K562 (cell line): ENCODE data around the gene FMN1.

Source experiments
- GABPB1 ChIP-seq: sonication (generic); formaldehyde crosslinking; IDR thresholded peaks from 2 replicates; pipeline ENCODE4 v1.8.0; 2022; ENCODE audit warnings: mild to moderate bottlenecking, missing genetic modification reagents
- HCFC1 ChIP-seq: IDR thresholded peaks from 2 replicates; pipeline ENCODE4 v1.6.1; 2012; ENCODE audit warnings: low read depth, low read length, improper control_type of control experiment
- ILF3 ChIP-seq: fragments of 450-650 bp; IDR thresholded peaks from 2 replicates; pipeline ENCODE4 v1.6.1; 2018; ENCODE audit warnings: antibody characterized with exemption, mild to moderate bottlenecking, moderate library complexity, borderline replicate concordance
- TARDBP ChIP-seq: fragments of 450-650 bp; IDR thresholded peaks from 2 replicates; pipeline ENCODE4 v1.6.1; 2016
- XRCC4 ChIP-seq: IDR thresholded peaks from one replicate; pipeline ENCODE4 v1.6.1; 2011; ENCODE audit not compliant: insufficient read depth, insufficient read length; ENCODE audit errors: extremely low read depth
- TF ChIP-seq, protein P1 (sequence below), 3 experiments: IDR thresholded peaks in 2 of 3; conservative IDR thresholded peaks in 1 of 3; 2 replicates each; pipeline ENCODE4 v1.5.1; 2011 to 2012; ENCODE audit warnings: low read length in 3 of 3, mild to moderate bottlenecking in 3 of 3, control low read depth in 2 of 3, improper control_type of control experiment in 1 of 3, inconsistent platforms in 1 of 3, low read depth in 1 of 3, mixed read lengths in 1 of 3, moderate library complexity in 1 of 3; ENCODE audit not compliant: insufficient read depth in 2 of 3
- TF ChIP-seq, protein P2 (sequence below): fragments of 250-450 bp; sonication (Bioruptor Pico); IDR thresholded peaks from 2 replicates; pipeline ENCODE4 v1.4.0; 2020; ENCODE audit warnings: mild to moderate bottlenecking, moderate library complexity

DNA sequence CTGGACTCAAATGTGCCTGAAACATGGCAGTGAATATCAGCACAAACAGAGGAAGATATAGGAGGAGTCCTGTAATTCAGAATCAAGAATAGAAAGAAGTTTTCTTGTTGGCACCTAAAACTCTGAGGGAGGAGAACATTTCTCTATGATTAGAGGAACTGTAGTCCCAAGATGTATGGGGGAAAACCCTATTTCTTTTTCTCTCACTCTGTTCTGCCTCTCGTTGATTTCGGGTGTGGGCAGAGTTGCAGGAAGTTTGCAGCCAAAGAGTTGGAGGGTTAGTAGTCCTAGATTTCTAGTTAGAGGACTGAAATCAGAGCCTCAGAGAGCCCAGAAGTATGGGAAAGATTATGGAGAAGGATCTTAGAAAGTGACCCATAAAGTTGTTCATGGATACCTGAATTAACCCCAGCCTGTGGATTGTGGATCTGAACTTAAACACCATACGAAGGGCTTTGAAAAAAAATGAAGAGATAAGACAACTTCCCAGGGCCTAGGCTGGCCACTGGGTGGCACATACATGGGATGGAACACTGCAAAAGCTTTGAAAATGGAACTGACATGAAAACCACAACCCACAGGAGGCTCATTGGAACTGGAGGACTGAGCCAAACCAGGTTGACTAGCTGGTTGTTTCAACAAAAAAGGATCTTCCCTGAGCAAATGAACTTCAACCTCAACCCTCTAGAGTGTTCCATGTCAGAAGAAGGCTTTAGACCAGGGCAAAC is 34.6 kb downstream of the FMN1 start:
- no peak for TF ChIP-seq ILF3
- TF ChIP-seq GABPB1 (CRISPR knock-in tag), result no peak
- TF ChIP-seq, protein P1, sequence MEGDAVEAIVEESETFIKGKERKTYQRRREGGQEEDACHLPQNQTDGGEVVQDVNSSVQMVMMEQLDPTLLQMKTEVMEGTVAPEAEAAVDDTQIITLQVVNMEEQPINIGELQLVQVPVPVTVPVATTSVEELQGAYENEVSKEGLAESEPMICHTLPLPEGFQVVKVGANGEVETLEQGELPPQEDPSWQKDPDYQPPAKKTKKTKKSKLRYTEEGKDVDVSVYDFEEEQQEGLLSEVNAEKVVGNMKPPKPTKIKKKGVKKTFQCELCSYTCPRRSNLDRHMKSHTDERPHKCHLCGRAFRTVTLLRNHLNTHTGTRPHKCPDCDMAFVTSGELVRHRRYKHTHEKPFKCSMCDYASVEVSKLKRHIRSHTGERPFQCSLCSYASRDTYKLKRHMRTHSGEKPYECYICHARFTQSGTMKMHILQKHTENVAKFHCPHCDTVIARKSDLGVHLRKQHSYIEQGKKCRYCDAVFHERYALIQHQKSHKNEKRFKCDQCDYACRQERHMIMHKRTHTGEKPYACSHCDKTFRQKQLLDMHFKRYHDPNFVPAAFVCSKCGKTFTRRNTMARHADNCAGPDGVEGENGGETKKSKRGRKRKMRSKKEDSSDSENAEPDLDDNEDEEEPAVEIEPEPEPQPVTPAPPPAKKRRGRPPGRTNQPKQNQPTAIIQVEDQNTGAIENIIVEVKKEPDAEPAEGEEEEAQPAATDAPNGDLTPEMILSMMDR (IDR thresholded peaks at IDR 0.05 in 2 of 3, conservative IDR thresholded peaks at IDR 0.05 in 1 of 3; ENCODE audit: insufficient read depth in 2 of 3, low read depth in 1 of 3, low read length in 3 of 3), result no peak
- no peak for TF ChIP-seq XRCC4
- no peak for TF ChIP-seq TARDBP
- TF ChIP-seq, protein P2, sequence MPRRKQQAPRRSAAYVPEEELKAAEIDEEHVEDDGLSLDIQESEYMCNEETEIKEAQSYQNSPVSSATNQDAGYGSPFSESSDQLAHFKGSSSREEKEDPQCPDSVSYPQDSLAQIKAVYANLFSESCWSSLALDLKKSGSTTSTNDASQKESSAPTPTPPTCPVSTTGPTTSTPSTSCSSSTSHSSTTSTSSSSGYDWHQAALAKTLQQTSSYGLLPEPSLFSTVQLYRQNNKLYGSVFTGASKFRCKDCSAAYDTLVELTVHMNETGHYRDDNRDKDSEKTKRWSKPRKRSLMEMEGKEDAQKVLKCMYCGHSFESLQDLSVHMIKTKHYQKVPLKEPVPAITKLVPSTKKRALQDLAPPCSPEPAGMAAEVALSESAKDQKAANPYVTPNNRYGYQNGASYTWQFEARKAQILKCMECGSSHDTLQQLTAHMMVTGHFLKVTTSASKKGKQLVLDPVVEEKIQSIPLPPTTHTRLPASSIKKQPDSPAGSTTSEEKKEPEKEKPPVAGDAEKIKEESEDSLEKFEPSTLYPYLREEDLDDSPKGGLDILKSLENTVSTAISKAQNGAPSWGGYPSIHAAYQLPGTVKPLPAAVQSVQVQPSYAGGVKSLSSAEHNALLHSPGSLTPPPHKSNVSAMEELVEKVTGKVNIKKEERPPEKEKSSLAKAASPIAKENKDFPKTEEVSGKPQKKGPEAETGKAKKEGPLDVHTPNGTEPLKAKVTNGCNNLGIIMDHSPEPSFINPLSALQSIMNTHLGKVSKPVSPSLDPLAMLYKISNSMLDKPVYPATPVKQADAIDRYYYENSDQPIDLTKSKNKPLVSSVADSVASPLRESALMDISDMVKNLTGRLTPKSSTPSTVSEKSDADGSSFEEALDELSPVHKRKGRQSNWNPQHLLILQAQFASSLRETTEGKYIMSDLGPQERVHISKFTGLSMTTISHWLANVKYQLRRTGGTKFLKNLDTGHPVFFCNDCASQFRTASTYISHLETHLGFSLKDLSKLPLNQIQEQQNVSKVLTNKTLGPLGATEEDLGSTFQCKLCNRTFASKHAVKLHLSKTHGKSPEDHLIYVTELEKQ, result no peak
- TF ChIP-seq HCFC1, result no peak
